Camera-type eye (tissue), 1 donor: ENCODE results near the gene BCL2L11. TPM values are rescaled to one million over a fixed set of nuclear protein-coding genes. Genes with fewer than 3 reads are reported as not detected.

Experiments
- total RNA-seq: library from RNA; depleted of rRNA; stranded (reverse); fragments of >200 nt; gene quantifications from one replicate; pipeline ENCODE4 v1.2.3, GENCODE V29; 2014

BCL2L11 gene, protein sequence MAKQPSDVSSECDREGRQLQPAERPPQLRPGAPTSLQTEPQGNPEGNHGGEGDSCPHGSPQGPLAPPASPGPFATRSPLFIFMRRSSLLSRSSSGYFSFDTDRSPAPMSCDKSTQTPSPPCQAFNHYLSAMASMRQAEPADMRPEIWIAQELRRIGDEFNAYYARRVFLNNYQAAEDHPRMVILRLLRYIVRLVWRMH
- 42.2 TPM for total RNA-seq

DNA sequence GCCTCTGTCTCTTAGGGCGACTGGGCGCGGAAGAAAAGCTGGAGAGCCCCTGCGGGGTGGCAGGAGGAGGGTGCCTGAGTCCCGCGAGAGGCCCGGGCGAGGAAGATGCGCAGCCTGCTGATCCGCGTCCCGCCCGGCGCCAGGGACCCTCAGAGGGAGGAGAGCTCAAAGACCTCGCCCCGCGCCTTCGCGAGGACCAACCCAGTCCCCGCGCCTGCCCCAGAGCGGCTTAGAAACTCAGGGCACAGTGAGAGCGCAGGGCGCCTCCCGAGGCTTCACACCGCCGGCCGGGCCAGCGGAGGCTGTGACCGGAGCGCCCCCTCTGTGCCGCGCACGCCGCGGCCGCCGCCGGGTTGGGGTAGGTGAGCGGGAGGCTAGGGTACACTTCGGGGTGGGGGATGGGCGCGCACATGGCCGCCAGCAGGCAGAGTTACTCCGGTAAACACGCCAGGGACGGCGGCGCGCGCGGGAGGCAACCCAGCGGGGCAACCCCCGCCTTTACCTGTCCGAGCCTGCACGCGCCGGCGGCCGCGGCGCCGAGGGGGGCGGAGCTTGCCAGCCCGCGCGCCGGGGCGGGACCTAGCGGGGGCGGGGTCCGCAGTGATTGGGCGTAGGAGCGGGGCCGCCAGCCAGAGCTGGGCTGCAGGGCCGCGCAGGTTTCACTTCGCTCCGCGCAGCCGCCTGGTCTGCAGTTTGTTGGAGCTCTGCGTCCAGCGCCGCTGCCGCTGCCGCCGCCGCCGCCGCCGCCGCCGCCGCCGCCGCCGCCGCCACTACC lies at the start of gene BCL2L11:
Gene BCL2L11, plus strand, starts transcription at position 662 of the 775 bp plus-strand sequence. CDS start 2,832 bp downstream, outside the sequence.

